SU-DHL-6 (cell line): Measurements from ENCODE around the gene KLB.

Experiments
- EZH2phosphoT487 ChIP-seq: fragments of 200-600 bp; sonication (generic), shearing (Covaris generic); conservative IDR thresholded peaks from 2 replicates; pipeline ENCODE4 v1.6.1; 2018; ENCODE audit warnings: mild to moderate bottlenecking, antibody characterized with exemption, low read length, moderate library complexity, mixed read lengths
- TF ChIP-seq, protein P1 (sequence below): fragments of 200-600 bp; sonication (generic); IDR thresholded peaks from one replicate; pipeline ENCODE4 v1.5.1; 2017; ENCODE audit warnings: antibody characterized with exemption, mild to moderate bottlenecking, low read length, moderate library complexity; ENCODE audit not compliant: insufficient read depth, poor library complexity, severe bottlenecking

DNA sequence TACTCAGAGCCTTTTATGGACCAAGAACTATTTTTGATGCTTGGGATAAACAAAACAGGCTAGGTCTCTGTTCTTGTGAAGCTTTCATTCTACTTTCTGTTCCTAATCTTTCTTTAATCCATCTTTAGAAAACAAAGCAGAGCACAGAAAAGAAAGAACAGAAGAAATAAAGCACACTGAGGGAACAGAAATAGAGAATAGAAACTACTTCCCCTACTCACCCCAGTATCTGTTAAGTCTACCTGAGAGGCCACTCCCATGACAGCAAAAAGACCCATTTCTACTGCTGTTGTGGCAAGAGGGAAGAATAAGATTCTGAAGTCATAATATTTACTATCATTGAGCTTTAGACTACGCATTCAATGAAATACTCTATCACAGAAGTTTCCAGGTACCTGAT is 49.7 kb upstream of the KLB start:
- TF ChIP-seq, protein P1, sequence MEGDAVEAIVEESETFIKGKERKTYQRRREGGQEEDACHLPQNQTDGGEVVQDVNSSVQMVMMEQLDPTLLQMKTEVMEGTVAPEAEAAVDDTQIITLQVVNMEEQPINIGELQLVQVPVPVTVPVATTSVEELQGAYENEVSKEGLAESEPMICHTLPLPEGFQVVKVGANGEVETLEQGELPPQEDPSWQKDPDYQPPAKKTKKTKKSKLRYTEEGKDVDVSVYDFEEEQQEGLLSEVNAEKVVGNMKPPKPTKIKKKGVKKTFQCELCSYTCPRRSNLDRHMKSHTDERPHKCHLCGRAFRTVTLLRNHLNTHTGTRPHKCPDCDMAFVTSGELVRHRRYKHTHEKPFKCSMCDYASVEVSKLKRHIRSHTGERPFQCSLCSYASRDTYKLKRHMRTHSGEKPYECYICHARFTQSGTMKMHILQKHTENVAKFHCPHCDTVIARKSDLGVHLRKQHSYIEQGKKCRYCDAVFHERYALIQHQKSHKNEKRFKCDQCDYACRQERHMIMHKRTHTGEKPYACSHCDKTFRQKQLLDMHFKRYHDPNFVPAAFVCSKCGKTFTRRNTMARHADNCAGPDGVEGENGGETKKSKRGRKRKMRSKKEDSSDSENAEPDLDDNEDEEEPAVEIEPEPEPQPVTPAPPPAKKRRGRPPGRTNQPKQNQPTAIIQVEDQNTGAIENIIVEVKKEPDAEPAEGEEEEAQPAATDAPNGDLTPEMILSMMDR: no peak
- no peak for TF ChIP-seq EZH2phosphoT487
